A549 (cell line): Measurements from ENCODE around the gene AMN. TPM values are rescaled to one million over a fixed set of nuclear protein-coding genes. Genes with fewer than 3 reads are reported as not detected.

Experiments used
- ATAC-seq, 2 experiments: fragments of 200-7000 bp in 1 of 2; fragments of >200 bp in 1 of 2; cut with Nextera tagmentation in 1 of 2; cut with Tn5 transposase in 1 of 2; 3 replicates each; pipeline versions ENCODE4 v1.8.0 to v1.9.1; 2018 to 2020; ENCODE audit warnings: mild to moderate bottlenecking in 1 of 2, moderate library complexity in 1 of 2
- CTCF ChIA-PET: fragments of 300-600 bp; sonication (Branson Sonifier 250); formaldehyde crosslinking; extraction: SDS; loops from one replicate; lab custom pipeline; 2021; ENCODE audit warnings: antibody characterized with exemption, inconsistent platforms; lab: Yijun Ruan, JAX
- POLR2A ChIA-PET: fragments of 350-600 bp; formaldehyde crosslinking; extraction: SDS; loops from one replicate; lab custom pipeline; 2021; ENCODE audit warnings: antibody characterized with exemption, inconsistent platforms; lab: Yijun Ruan, JAX
- DNase-seq, 2 experiments: peaks; one replicate each; pipeline versions ENCODE4 v3.0.0 to v3.0.0-alpha.2; 2011 to 2016; ENCODE audit warnings: low read depth in 1 of 2, low spot score in 1 of 2
- FAIRE-seq: peaks from 2 replicates; lab custom pipeline; 2011; peaks lifted over from hg19 to GRCh38; lab: Jason Lieb, UNC
- H3K27ac ChIP-seq, 2 experiments: fragments of >200 bp; sonication (Bioruptor Twin); formaldehyde crosslinking; 3 replicates each; pipeline ENCODE4 v1.5.1; 2016 to 2017
- H3K4me1 ChIP-seq: fragments of >200 bp; sonication (Bioruptor Twin); formaldehyde crosslinking; 3 replicates; pipeline ENCODE4 v1.6.1; 2016
- H3K4me2 ChIP-seq: fragments of >200 bp; sonication (Bioruptor Twin); formaldehyde crosslinking; 3 replicates; pipeline ENCODE4 v1.6.1; 2016
- H3K4me3 ChIP-seq: fragments of >200 bp; sonication (Bioruptor Twin); formaldehyde crosslinking; 3 replicates; pipeline ENCODE4 v1.5.1; 2016
- H3K9me3 ChIP-seq: fragments of >200 bp; sonication (Bioruptor Twin); formaldehyde crosslinking; 3 replicates; pipeline ENCODE4 v1.6.1; 2016
- BHLHE40 ChIP-seq: IDR thresholded peaks from 2 replicates; pipeline ENCODE4 v1.6.1; 2012; ENCODE audit warnings: low read depth, low read length, inconsistent platforms
- CBX2 ChIP-seq: fragments of 200-600 bp; sonication (generic); IDR thresholded peaks from 2 replicates; pipeline ENCODE4 v1.6.1; 2016; ENCODE audit warnings: low read depth, mild to moderate bottlenecking, borderline replicate concordance
- CBX8 ChIP-seq: fragments of 200-600 bp; sonication (generic); IDR thresholded peaks from 2 replicates; pipeline ENCODE4 v1.6.1; 2016
- CTCF ChIP-seq: fragments of >200 bp; sonication (Bioruptor Twin); formaldehyde crosslinking; IDR thresholded peaks from 3 replicates; pipeline ENCODE4 v1.5.1; 2016
- EHMT2 ChIP-seq: fragments of 200-600 bp; sonication (generic); IDR thresholded peaks from 2 replicates; pipeline ENCODE4 v1.6.1; 2016; ENCODE audit warnings: antibody characterized with exemption, low read depth, mild to moderate bottlenecking, moderate library complexity
- ESRRA ChIP-seq: fragments of 150-350 bp; IDR thresholded peaks from 2 replicates; pipeline ENCODE4 v1.6.1; 2014; ENCODE audit warnings: mild to moderate bottlenecking, low read length, borderline replicate concordance
- FOSB ChIP-seq: fragments of 250-450 bp; sonication (Bioruptor Pico); IDR thresholded peaks from 2 replicates; pipeline ENCODE4 v1.5.0; 2020; ENCODE audit warnings: mild to moderate bottlenecking, moderate library complexity
- FOSL2 ChIP-seq, 2 experiments: fragments of 450-650 bp in 1 of 2; fragments of >200 bp in 1 of 2; sonication (Bioruptor Twin) in 1 of 2; formaldehyde crosslinking; IDR thresholded peaks; 2 replicates each; pipeline versions ENCODE4 v1.5.0 to v1.6.1; 2016 to 2020; ENCODE audit warnings: mild to moderate bottlenecking in 1 of 2, moderate library complexity in 1 of 2
- FOXS1 ChIP-seq: fragments of 250-450 bp; sonication (Bioruptor Pico); IDR thresholded peaks from 2 replicates; pipeline ENCODE4 v1.5.0; 2020; ENCODE audit warnings: mild to moderate bottlenecking, moderate library complexity
- GATA3 ChIP-seq: IDR thresholded peaks from 2 replicates; pipeline ENCODE4 v1.6.1; 2012; ENCODE audit warnings: borderline replicate concordance
- HES2 ChIP-seq: fragments of >200 bp; sonication (Bioruptor Twin); formaldehyde crosslinking; IDR thresholded peaks from 2 replicates; pipeline ENCODE4 v1.6.1; 2016
- HOXB5 ChIP-seq: fragments of 250-450 bp; sonication (Bioruptor Pico); IDR thresholded peaks from 2 replicates; pipeline ENCODE4 v1.5.0; 2020; ENCODE audit warnings: mild to moderate bottlenecking, moderate library complexity
- KDM5A ChIP-seq: fragments of 200-600 bp; sonication (generic); IDR thresholded peaks from 2 replicates; pipeline ENCODE4 v1.6.1; 2016; ENCODE audit warnings: antibody characterized with exemption, mild to moderate bottlenecking
- MAFK ChIP-seq: fragments of 450-650 bp; IDR thresholded peaks from 2 replicates; pipeline ENCODE4 v1.6.1; 2014; ENCODE audit not compliant: partially characterized antibody
- MYC ChIP-seq: IDR thresholded peaks from 2 replicates; pipeline ENCODE4 v1.6.1; 2012; ENCODE audit warnings: mild to moderate bottlenecking, inconsistent platforms, low read length, improper control_type of control experiment, borderline replicate concordance
- NPAS2 ChIP-seq: fragments of 250-450 bp; sonication (Bioruptor Pico); IDR thresholded peaks from 2 replicates; pipeline ENCODE4 v1.8.0; 2022; ENCODE audit warnings: mild to moderate bottlenecking, moderate library complexity, borderline replicate concordance
- POLR2A ChIP-seq: IDR thresholded peaks from 2 replicates; pipeline ENCODE4 v1.6.1; 2012; ENCODE audit warnings: mild to moderate bottlenecking, low read length
- POLR2AphosphoS2 ChIP-seq: conservative IDR thresholded peaks from 2 replicates; pipeline ENCODE4 v1.6.1; 2012; ENCODE audit warnings: low read length, improper control_type of control experiment, inconsistent platforms
- RARB ChIP-seq: fragments of 250-450 bp; sonication (Bioruptor Pico); IDR thresholded peaks from 2 replicates; pipeline ENCODE4 v1.8.0; 2021; ENCODE audit warnings: mild to moderate bottlenecking, moderate library complexity
- REST ChIP-seq: fragments of 200-600 bp; sonication (generic); IDR thresholded peaks from 2 replicates; pipeline ENCODE4 v1.6.1; 2016; ENCODE audit warnings: antibody characterized with exemption, mild to moderate bottlenecking, moderate library complexity
- SREBF2 ChIP-seq: fragments of 450-650 bp; IDR thresholded peaks from 2 replicates; pipeline ENCODE4 v1.6.1; 2014; ENCODE audit warnings: mild to moderate bottlenecking, moderate library complexity
- TFCP2L1 ChIP-seq: fragments of 250-450 bp; sonication (Bioruptor Pico); IDR thresholded peaks from 2 replicates; pipeline ENCODE4 v1.5.0; 2021; ENCODE audit warnings: mild to moderate bottlenecking
- ZC3H11A ChIP-seq: fragments of 450-650 bp; IDR thresholded peaks from 2 replicates; pipeline ENCODE4 v1.6.1; 2014; ENCODE audit warnings: antibody characterized with exemption, mild to moderate bottlenecking
- ZNF302 ChIP-seq: fragments of 250-450 bp; sonication (Bioruptor Pico); IDR thresholded peaks from 2 replicates; pipeline ENCODE4 v1.9.0; 2021; ENCODE audit warnings: inconsistent platforms, mild to moderate bottlenecking, moderate library complexity
- WGBS: methylation state at CpG from one replicate; pipeline ENCODE4 v1.1.6; 2017; ENCODE audit errors: missing lambda C conversion rate; 5-methylcytosine and 5-hydroxymethylcytosine counted together
- polyA plus RNA-seq, 4 experiments: library from polyadenylated mRNA; depleted of rRNA in 3 of 4; stranded (reverse); fragments of >200 nt; fragmentation: RNase III in 1 of 4; extraction: RNeasy Plus Mini Kit Qiagen cat#74134 plus additional on column Dnase treatment in 1 of 4; gene quantifications; 2 replicates in 3 of 4; 3 replicates in 1 of 4; pipeline ENCODE4 v1.2.3, GENCODE V29; 2011 to 2017
- TF ChIP-seq, protein P1 (sequence below): fragments of 150-350 bp; IDR thresholded peaks from 2 replicates; pipeline ENCODE4 v1.6.1; 2014; ENCODE audit warnings: low read depth, mild to moderate bottlenecking, low read length
- TF ChIP-seq, protein P2 (sequence below): fragments of >200 bp; sonication (Bioruptor Twin); formaldehyde crosslinking; IDR thresholded peaks from 3 replicates; pipeline ENCODE4 v1.6.1; 2016
- TF ChIP-seq, protein P3 (sequence below): fragments of 250-450 bp; sonication (Bioruptor Pico); IDR thresholded peaks from 2 replicates; pipeline ENCODE4 v1.5.0; 2021; ENCODE audit warnings: mild to moderate bottlenecking, moderate library complexity, borderline replicate concordance

AMN gene
- polyA plus RNA-seq, 2 of the 4 experiments (the other 2 are of a cell fraction) = 0.25 to 0.58 TPM

GRCh38 chr14:102957222-102957621, 34.8 kb downstream of the AMN start:
- Histone ChIP-seq H3K4me3 (no peak overlapping the region), H3K9me3 (no peaks in the 10 kb centered on the region), H3K4me2 (no peak overlapping the region), H3K4me1 (no peaks in the 10 kb centered on the region), H3K27ac (no peak overlapping the region)
- POLR2A ChIA-PET = no interaction called here
- TF ChIP-seq GATA3 (no peak), POLR2AphosphoS2 (no peak), EHMT2 (no peak), FOSL2 (IDR thresholded peaks at IDR 0.05) (no peak), FOSL2 (CRISPR knock-in tag; IDR thresholded peaks at IDR 0.05) (no peak), KDM5A (no peak), TFCP2L1 (no peak), ESRRA (no peak), MAFK (no peak)
- TF ChIP-seq, protein P1, sequence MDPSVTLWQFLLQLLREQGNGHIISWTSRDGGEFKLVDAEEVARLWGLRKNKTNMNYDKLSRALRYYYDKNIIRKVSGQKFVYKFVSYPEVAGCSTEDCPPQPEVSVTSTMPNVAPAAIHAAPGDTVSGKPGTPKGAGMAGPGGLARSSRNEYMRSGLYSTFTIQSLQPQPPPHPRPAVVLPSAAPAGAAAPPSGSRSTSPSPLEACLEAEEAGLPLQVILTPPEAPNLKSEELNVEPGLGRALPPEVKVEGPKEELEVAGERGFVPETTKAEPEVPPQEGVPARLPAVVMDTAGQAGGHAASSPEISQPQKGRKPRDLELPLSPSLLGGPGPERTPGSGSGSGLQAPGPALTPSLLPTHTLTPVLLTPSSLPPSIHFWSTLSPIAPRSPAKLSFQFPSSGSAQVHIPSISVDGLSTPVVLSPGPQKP = no peak
- TF ChIP-seq, protein P2, sequence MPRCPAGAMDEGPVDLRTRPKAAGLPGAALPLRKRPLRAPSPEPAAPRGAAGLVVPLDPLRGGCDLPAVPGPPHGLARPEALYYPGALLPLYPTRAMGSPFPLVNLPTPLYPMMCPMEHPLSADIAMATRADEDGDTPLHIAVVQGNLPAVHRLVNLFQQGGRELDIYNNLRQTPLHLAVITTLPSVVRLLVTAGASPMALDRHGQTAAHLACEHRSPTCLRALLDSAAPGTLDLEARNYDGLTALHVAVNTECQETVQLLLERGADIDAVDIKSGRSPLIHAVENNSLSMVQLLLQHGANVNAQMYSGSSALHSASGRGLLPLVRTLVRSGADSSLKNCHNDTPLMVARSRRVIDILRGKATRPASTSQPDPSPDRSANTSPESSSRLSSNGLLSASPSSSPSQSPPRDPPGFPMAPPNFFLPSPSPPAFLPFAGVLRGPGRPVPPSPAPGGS = no peak
- WGBS = 92% methylated on average over 10 of the region's 10 CpGs
- ATAC-seq (peak in 1 of 2 experiments; percentile 22; a peak in 1 of 6 replicates), FAIRE-seq (no peak), DNase-seq (no peak)
- CTCF ChIA-PET = no interaction called here

DNA sequence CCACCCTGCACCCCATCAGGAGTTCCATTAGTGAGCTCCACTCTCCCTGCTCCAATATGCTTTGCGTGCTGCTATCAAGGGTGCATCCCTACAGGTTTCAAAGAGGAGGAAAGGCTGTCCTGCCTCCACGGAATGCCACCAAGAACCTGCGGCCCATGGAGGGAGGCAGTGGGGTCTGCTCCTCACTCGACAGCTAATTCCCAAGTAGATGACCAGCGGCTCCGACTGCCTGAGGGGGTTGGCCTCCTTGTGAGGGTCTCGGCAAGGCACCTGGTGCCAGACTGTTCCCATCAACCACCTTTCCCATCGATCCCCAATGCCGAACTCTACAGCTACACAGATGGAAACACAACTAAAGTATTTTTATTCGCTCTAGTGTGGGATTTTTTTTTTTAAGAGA, 36.0 kb downstream of the AMN start:
- no peak overlapping the region for H3K4me2 ChIP-seq
- FAIRE-seq (no peak), DNase-seq (no peak), ATAC-seq (no peak)
- TF ChIP-seq MYC = no peak
- no peak for TF ChIP-seq CBX2
- no peak for TF ChIP-seq NPAS2 (CRISPR knock-in tag)
- no peak for TF ChIP-seq ZC3H11A
- TF ChIP-seq POLR2A = no peak
- TF ChIP-seq, protein P3, sequence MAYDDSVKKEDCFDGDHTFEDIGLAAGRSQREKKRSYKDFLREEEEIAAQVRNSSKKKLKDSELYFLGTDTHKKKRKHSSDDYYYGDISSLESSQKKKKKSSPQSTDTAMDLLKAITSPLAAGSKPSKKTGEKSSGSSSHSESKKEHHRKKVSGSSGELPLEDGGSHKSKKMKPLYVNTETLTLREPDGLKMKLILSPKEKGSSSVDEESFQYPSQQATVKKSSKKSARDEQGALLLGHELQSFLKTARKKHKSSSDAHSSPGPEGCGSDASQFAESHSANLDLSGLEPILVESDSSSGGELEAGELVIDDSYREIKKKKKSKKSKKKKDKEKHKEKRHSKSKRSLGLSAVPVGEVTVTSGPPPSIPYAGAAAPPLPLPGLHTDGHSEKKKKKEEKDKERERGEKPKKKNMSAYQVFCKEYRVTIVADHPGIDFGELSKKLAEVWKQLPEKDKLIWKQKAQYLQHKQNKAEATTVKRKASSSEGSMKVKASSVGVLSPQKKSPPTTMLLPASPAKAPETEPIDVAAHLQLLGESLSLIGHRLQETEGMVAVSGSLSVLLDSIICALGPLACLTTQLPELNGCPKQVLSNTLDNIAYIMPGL (CRISPR knock-in tag) = no peak
- no peak for TF ChIP-seq BHLHE40
- TF ChIP-seq ESRRA = no peak
- no peak for TF ChIP-seq CBX8
- no peak for TF ChIP-seq HES2
- TF ChIP-seq CTCF = no peak
- TF ChIP-seq ZNF302 (CRISPR knock-in tag) = no peak
- no peak for TF ChIP-seq HOXB5
- no peak for TF ChIP-seq REST
- TF ChIP-seq FOXS1 (CRISPR knock-in tag) = no peak
- no peak for TF ChIP-seq KDM5A
- TF ChIP-seq SREBF2 = no peak
- TF ChIP-seq RARB = no peak
- TF ChIP-seq FOSB (CRISPR knock-in tag) = no peak
- POLR2A ChIA-PET = no interaction called here
- no peak overlapping the region for H3K4me3 ChIP-seq
- 96% methylated on average over 10 of the region's 10 CpGs for WGBS
- no peaks in the 10 kb centered on the region for H3K9me3 ChIP-seq
- H3K27ac ChIP-seq = no peak overlapping the region
- CTCF ChIA-PET = interaction anchor here (0.6 to 0.9 kb wide), 2 partner anchors 28 to 518 kb away, joined by 3 read pairs; no protein-coding TSS in a partner anchor
- H3K4me1 ChIP-seq = no peaks in the 10 kb centered on the region
